HG03066 (cell line): ENCODE results near the gene UNCX.

Source experiments
- ATAC-seq: cut with Tn5 transposase; IDR thresholded peaks from one replicate; pipeline ENCODE4 v1.9.1; 2021; ENCODE audit warnings: low read depth; ENCODE audit not compliant: unreplicated experiment

The UNCX gene

DNA sequence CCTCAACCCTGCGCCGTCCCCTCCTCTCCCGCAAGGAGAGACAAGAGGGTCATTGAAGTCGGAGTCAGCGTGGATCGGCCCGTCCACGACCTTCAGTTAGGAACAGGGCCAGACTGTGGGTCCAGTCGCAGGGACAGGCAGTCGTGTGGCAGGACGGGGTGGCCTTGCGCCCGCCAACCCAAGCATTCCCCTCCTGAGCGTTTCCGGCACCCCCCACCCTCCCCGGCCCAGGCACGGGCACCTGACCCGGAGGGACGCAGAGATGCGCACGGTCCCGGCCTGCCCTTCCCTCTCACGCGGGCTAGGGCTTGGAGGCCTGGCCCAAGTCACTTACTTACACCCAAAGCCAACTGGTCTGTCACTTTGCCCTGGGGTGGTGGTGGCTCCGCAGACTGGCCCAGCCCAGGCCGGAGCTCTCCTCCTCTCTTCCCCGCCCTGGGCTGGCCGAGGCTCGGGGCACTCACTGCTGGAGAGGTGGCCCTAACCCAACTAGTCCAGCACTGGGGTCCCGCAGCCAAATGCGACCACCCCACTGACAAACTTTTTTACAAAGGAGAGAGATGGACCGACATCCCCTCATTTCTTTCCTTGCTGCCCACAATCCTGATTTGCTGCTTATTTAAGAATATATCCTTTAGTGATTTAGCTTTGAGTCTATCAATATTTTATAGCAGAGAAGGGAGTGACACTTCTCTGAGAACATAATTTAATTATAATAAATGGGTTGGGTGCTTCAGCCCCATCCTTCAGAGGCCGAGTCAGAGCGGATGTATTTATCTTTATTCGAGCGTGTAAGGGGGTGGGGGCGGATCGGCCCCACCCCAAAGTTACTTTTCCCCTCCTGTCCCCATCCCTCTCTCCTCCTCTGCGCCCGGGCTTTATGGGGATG lies 1.2 kb upstream of the UNCX start:
- no peak for ATAC-seq

DNA sequence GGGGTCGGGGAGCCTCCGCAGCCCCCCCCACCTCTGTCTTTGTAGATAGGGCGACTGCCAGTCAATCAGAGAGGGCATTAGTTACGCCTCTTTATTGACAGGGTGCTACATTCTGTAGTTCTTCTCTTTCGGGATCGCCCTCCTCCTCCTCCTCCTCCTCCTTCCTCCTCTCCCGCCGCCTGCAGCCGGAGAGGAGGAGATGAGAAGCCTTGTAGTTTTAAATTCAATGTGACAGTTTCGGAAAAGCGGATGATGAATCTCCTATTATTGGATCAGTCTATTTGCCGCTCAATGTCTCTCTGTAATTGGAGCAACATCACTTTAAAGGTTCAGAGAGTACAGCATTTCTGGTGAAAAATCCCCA lies 587 bp upstream of the UNCX start:
- no peak for ATAC-seq

DNA sequence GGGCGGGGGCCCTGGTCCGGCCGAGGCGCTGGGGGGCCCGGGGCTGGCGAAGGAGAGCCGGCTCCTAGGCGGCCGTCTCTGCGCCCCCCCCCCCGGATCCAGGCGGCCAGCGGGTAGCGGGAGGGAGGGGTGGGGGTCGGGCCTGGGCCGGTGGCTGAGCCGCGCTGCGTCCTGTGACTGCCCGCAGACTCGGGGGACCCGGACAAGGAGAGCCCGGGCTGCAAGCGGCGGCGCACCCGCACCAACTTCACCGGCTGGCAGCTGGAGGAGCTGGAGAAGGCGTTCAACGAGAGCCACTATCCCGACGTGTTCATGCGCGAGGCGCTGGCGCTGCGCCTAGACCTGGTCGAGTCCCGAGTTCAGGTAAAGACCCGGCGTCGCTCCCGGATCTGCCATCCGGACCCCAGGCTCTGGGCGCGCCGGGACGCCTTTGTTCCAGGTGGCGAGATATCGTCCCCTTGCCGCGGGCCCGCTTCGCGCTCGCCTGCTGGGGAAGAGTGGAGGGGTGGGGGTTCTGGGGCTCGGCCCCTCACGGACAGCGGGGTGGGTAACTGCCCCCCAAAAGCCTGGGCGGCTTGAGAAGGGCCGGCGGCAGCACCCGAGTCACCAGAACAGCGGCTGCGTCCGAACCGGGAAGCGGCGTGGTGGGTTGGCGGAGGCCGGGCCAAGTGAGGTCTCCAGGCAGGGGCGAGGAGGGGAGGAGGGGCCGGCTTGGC lies 819 bp downstream of the UNCX start:
- ATAC-seq = no peak

DNA sequence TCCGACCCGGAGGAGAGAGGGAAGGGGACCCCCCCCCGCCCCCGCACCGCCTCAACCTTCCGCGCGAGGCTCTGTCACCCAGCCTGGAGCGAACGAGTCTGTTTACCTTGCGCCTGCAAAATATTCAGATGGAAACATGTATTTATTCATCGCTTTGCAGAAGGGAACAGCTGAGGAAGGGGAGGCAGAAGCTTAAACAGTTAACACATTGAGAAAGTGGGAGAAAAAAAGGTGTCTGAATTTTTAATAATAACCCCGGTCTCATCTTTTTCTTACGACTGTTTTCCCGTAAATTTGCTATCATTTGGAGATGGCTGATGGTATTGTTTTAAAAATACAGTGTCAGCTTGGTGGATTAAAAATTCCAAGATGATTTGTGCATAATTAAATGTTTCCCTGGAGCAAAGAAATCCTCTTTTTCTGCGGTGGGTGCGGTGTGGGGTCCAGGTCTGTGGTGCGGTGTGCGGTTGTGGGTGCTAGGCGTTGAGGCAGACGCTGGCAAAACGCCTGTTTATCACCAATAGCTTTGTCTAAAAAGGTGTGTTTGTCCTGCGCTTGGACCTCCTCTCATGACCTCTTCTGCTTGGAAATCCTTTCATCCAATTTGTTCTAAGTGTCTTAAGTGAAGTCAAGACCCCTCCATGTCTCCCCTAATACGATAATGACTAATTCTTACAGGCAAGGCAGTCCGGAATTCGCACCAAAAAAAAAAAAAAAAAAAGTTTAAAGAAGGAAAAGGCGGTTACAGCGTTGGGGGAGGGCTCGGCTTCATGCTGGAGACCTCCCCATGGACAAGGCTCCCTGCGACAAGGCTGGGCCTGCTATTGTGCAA lies 1.6 kb downstream of the UNCX start:
- no peak for ATAC-seq

DNA sequence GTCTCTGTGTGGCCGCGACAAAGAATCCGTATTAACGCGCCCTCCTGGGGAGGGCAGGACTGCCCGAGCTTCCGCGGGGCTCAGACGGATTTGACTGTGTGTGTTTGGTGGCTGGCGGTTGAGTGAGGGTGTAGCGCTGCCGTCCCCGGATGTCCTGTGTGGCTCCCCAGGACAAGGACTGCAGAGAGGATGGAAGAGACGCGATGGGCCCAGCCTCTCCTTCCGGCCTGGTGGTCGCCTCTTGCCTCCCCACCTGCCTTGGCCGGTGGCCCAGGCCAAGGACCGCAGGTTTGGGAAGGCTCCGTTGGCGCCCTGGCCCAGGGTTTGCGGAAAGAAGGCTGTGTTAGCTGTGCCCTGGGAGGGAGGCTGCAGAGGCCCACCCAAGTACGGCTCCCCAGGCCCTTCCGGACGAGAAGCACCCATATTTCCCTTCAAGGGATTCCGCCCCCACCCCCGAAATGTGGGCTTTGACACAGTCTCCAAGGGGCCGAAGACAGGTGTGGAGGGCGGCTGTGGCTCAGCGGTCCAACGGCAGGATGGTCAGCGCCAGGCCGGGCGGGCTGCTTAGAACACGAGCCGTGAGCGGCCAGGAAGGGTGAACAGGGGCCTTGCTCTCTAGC lies 2.3 kb downstream of the UNCX start:
- ATAC-seq = no peak

GRCh38 chr7:1235501-1236131 lies 2.9 kb downstream of the UNCX start:
- no peak for ATAC-seq

DNA sequence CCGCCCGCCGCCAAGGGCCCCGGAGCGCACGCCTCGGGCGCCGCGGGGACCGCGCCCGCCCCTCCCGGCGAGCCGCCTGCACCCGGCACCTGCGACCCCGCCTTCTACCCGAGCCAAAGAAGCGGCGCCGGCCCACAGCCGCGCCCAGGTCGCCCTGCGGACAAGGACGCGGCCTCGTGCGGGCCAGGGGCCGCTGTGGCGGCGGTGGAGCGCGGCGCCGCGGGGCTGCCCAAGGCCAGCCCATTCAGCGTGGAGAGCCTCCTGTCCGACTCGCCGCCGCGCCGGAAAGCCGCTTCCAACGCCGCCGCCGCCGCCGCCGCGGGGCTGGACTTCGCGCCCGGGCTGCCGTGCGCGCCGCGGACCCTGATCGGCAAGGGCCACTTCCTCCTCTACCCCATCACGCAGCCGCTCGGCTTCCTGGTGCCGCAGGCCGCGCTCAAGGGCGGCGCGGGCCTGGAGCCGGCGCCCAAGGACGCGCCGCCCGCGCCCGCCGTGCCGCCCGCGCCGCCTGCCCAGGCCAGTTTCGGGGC lies 3.5 kb downstream of the UNCX start:
- no peak for ATAC-seq

- no peak for ATAC-seq
These were observed 4.4 kb downstream of the UNCX start for GRCh38 chr7:1236831-1237701.

DNA sequence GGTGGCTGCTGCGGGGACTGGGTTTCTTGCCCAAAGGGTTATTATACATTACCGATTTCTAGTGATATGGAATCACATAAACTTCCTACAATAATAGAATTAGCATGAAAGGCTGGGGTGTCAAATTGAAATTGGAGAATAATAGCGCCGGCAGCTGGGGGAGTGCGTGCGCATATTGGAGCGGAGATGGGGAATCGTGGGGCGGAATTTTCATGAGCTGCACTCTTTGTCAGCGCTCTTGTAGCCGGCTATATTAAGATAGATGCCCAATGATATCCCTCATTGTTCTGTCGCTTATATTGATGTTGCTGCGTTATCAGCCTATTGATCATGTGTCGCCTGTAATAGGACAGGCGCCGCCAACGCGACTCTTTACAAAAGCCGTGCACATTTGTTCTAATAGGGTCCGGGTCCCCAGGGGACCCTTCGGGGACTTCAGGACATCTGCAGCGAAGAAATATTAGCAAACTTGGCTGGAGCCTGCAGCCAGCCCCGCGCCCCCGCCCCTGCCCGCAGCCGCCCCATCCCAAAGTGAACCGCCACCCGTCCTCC lies 5.1 kb downstream of the UNCX start:
- no peak for ATAC-seq

- ATAC-seq = no peak
These were observed 5.8 kb downstream of the UNCX start for GRCh38 chr7:1238450-1238882.

DNA sequence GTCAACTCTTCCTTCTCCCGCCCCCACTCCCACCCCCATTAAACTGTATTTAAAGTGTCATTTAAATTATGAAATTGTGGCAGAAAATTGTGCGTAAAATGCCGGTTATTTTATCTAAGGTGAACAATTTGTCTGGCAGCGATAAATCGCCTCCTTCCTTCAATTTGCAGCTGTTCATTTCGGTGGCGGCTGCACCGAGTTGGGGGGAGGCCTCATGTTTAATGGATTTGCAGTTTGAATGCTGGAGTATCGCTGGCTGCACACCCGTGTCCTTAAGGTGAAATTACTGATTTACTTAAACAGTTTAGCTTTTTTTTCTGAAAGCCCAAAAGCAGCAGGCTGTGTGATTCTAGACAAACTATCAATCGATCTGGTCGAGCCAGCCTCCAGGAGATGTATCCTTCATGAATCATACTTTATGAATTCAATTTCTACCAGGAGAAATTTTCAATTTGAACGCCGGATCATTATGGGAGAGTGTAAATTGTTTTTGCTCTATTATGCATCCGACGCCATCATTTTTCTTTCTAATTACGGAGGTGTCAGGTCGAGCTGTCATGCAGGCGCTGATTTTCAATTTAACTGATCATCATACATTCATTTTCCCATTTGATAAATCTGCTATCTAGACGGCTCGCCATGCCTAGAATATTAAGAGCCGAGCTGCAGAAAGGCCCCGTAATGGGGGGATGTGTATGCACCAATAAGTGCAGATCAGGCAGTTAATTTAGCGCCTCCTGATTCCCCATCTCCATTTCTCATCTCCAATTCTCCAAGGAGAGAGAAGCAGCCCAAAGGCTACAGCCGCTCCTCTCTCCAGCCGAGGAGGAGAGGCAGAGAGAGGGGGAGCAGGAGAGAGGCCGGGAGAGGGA lies 6.5 kb downstream of the UNCX start:
- no peak for ATAC-seq

DNA sequence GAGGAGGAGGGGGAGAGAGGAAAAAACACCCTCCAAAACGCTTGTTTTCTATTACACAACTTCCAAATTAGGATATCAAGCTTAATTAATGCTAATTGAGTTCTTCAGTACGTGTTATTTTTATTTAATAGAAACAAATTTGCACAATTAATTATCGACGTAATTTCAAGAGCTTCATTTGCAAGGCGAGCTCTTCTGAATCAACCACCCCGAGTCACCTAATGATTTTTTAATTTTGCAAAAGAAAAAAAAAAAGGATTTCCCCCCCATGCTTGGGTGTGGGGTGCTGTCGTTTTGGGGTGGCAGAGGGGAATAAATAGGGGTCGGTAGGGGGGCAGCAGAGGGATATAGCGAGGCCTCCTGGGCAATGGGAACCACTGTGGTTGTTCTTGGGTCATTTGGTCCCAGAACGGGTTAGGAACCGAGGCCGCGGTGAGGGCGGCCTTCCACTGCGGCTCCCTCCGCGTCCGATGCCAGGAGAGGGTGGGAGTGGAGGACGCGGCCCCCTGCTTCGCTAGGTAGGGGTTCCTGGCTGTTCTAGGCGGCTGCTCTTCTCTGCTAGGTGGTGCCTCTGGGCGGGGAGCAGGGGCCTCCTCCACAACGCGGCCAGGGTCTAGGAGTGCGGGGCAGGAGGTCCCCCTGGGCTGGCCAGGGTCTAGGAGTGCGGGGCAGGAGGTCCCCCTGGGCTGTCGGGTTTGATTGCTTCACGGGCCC lies 7.3 kb downstream of the UNCX start:
- ATAC-seq = no peak

DNA sequence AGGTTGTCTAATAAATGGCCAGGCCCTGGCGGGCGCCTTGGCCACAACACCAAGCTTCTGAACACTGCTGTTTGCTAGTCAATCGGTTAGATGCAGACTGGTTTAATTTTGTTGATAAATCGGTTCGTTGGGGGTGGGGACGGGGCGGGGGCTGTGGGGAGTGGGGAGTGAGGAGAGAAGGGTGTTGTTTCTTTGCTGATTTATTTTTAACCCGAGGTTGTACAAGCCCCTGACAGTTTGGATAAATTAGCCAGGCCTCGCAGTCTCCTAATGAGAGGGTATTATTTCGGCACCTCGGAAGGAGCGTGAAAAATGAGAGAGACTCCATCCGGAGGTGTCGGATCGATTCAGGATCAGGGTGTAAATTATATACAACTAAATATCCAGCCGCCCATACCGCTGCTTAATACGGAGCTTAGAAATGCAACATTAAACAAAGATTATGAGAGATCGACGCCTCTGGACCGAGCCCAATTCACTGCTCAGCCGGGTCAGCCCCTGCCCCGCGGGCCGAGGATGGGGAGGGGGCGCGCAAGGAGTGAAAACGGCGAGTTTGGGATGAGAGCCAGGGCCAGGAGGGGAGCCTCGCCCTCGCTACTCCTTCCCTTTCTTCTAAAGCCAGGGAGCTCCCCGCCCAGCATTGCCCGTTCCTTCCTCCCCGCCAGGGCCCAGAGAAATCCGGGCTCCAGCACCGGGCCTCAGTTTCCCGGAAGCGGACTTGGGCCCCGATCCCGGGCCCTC lies 8.0 kb downstream of the UNCX start:
- ATAC-seq = no peak

DNA sequence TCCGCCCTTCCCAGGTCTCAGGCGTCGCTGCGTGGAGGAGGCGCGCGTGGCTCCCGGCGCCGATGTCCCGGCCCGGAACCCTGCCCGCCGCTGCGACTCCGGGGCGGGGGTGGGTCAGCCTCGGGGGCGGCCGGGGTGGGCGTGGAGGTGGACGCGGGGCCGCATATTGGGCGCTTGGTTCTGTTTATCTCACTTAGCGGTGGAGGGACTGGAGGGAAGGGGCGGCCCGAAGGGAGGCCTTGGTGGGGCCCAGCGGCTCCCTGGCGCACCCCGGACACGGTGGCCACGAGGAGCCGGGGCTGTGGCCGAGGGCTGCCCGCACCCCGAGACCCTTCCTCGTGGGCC lies 8.6 kb downstream of the UNCX start:
- no peak for ATAC-seq

GRCh38 chr7:1241603-1242255 lies 9.1 kb downstream of the UNCX start:
- no peak for ATAC-seq

- no peak for ATAC-seq
These were observed 9.6 kb downstream of the UNCX start for GRCh38 chr7:1242256-1242605.
